Measurements from ENCODE around the gene LTB. TPM values are rescaled to one million over a fixed set of nuclear protein-coding genes. Genes with fewer than 3 reads are reported as not detected.

Gene LTB
- polyA plus RNA-seq, 1 of the 3 experiments (the other 2 are of a cell fraction), result 0.10 TPM

GRCh38 chr6:31558318-31558625, 24.0 kb downstream of the LTB start:
- H3F3A ChIP-seq (replicated peaks; ENCODE audit: insufficient read depth), result peaks cover 27% of the 10 kb centered on the region
- no peak overlapping the region for H3K4me3 ChIP-seq (ENCODE audit: low read depth in 2 of 2, low read length in 1 of 2)
- ChIA-PET CTCF (interaction anchor here (1.0 to 5.7 kb wide), 4 partner anchors 10 to 40 kb away, joined by 3 to 29 read pairs (median 4); partner anchors contain the start of genes ATP6V1G2 and LTB), POLR2A (no interaction called here)
- H3K27me3 ChIP-seq (ENCODE audit: insufficient read depth), result no peaks in the 10 kb centered on the region
- no peak overlapping the region for H3K4me2 ChIP-seq
- peaks cover 23% of the 10 kb centered on the region; the same call in 1 of the 2 replicates for H3K79me2 ChIP-seq (ENCODE audit: insufficient read depth)
- no peak for DNase-seq
- H3K36me3 ChIP-seq (replicated peaks in 1 of 2; ENCODE audit: control insufficient read depth in 1 of 2, insufficient read depth in 2 of 2, low read length in 1 of 2), result peaks cover 26 to 31% of the 10 kb centered on the region in 2 experiments
- H4K20me1 ChIP-seq (ENCODE audit: insufficient read depth), result no peaks in the 10 kb centered on the region
- no peak overlapping the region for H3K27ac ChIP-seq (ENCODE audit: low read depth in 2 of 2, low read length in 1 of 2)
- H3K9ac ChIP-seq, result no peak overlapping the region
- H3K9me3 ChIP-seq, result no peaks in the 10 kb centered on the region
- H3K9me2 ChIP-seq, result no peaks in the 10 kb centered on the region
- H2AFZ ChIP-seq (ENCODE audit: low read depth), result no peak overlapping the region
- TF ChIP-seq EZH2phosphoT487 (IDR thresholded peaks at IDR 0.05; ENCODE audit: borderline replicate concordance, low read depth) (no peak), RAD21 (IDR thresholded peaks at IDR 0.05; ENCODE audit: low read length) (no peak), PBX3 (IDR thresholded peaks at IDR 0.05) (no peak), SMC3 (IDR thresholded peaks at IDR 0.05; ENCODE audit: low read depth, low read length) (no peak), USF2 (IDR thresholded peaks at IDR 0.05; ENCODE audit: borderline replicate concordance, low read depth, low read length) (no peak), NFIC (IDR thresholded peaks at IDR 0.05; ENCODE audit: borderline replicate concordance) (no peak), GABPA (IDR thresholded peaks at IDR 0.05; ENCODE audit: low read depth) (no peak), MEF2A (IDR thresholded peaks at IDR 0.05; ENCODE audit: borderline replicate concordance, low read depth) (no peak), NRF1 (IDR thresholded peaks at IDR 0.05; ENCODE audit: low read depth, low read length) (no peak), REST (IDR thresholded peaks at IDR 0.05; ENCODE audit: low read depth, low read length) (no peak), USF1 (IDR thresholded peaks at IDR 0.05; ENCODE audit: borderline replicate concordance, low read depth) (no peak), CHD2 (IDR thresholded peaks at IDR 0.05; ENCODE audit: low read length, partially characterized antibody) (no peak), ZBTB33 (IDR thresholded peaks at IDR 0.05; ENCODE audit: borderline replicate concordance, low read depth) (no peak)
- H3K4me1 ChIP-seq (ENCODE audit: control insufficient read depth in 1 of 2, insufficient read depth in 2 of 2, low read depth in 1 of 2, low read length in 1 of 2), result peaks cover 0 to 20% of the 10 kb centered on the region in 2 experiments; a peak in 3 of 4 replicates
- WGBS (ENCODE audit: low lambda C conversion rate), result 96% methylated on average over 3 of the region's 8 CpGs
